GM12878 (cell line): ENCODE data around the gene CARF. TPM values are rescaled to one million over a fixed set of nuclear protein-coding genes. Genes with fewer than 3 reads are reported as not detected.

Source experiments
- ATAC-seq: fragments of 200-7000 bp; cut with Tn5 transposase; 3 replicates; pipeline ENCODE4 v1.9.1; 2020; ENCODE audit warnings: mild to moderate bottlenecking, moderate library complexity
- BruUV-seq: library from RNA; stranded (reverse); fragments of 400-500 nt; replicated peaks from 2 replicates; lab custom pipeline; 2021; lab: Mats Ljungman, UMichigan
- CTCF ChIA-PET: fragments of 300-600 bp; sonication (Branson Sonifier 250); formaldehyde crosslinking; extraction: SDS; loops from one replicate; lab custom pipeline; 2021; ENCODE audit warnings: inconsistent platforms; lab: Yijun Ruan, JAX
- POLR2A ChIA-PET: fragments of 350-600 bp; formaldehyde crosslinking; extraction: SDS; loops from one replicate; lab custom pipeline; 2021; ENCODE audit warnings: inconsistent platforms; lab: Charles Lee
- RAD21 ChIA-PET: fragments of 300-600 bp; sonication (Branson Sonifier 250); formaldehyde crosslinking; loops from one replicate; lab custom pipeline; 2023; ENCODE audit warnings: antibody characterized with exemption; ENCODE audit not compliant: unreplicated experiment; lab: Charles Lee
- SMC1A ChIA-PET: fragments of 300-600 bp; sonication (Branson Sonifier 250); formaldehyde crosslinking; loops from one replicate; lab custom pipeline; 2023; ENCODE audit not compliant: unreplicated experiment, uncharacterized antibody; lab: Charles Lee
- DNase-seq: peaks from one replicate; pipeline ENCODE4 v3.0.0-alpha.2; 2011; ENCODE audit warnings: low read depth, low spot score
- FAIRE-seq: peaks from 3 replicates; lab custom pipeline; 2011; peaks lifted over from hg19 to GRCh38; lab: Jason Lieb, UNC
- H2AFZ ChIP-seq: 2 replicates; pipeline ENCODE4 v1.6.0; 2011; ENCODE audit warnings: low read depth, low read length, control low read depth; ENCODE audit not compliant: control insufficient read depth
- H3K27ac ChIP-seq: 2 replicates; pipeline ENCODE4 v1.5.1; 2011; ENCODE audit warnings: control low read depth; ENCODE audit not compliant: control insufficient read depth, insufficient read depth
- H3K27me3 ChIP-seq, 2 experiments: replicated peaks in 1 of 2; 2 replicates each; pipeline versions ENCODE4 v1.6.0 to v1.6.1; 2011; ENCODE audit warnings: low read length in 1 of 2; ENCODE audit not compliant: control insufficient read depth in 2 of 2, insufficient read depth in 2 of 2
- H3K36me3 ChIP-seq, 2 experiments: 2 replicates each; pipeline ENCODE4 v1.5.1; 2011; ENCODE audit warnings: low read length in 1 of 2; ENCODE audit not compliant: control insufficient read depth in 2 of 2, insufficient read depth in 2 of 2
- H3K4me1 ChIP-seq: 2 replicates; pipeline ENCODE4 v1.6.1; 2011; ENCODE audit warnings: mild to moderate bottlenecking, low read length, moderate library complexity, mixed read lengths; ENCODE audit not compliant: control insufficient read depth, insufficient read depth
- H3K4me2 ChIP-seq: 2 replicates; pipeline ENCODE4 v1.6.0; 2011; ENCODE audit warnings: control low read depth; ENCODE audit not compliant: control insufficient read depth, insufficient read depth
- H3K4me3 ChIP-seq: fragments of 200-600 bp; sonication (generic); 2 replicates; pipeline ENCODE4 v1.5.1; 2016
- H3K79me2 ChIP-seq: 2 replicates; pipeline ENCODE4 v1.6.0; 2011; ENCODE audit warnings: low read length; ENCODE audit not compliant: control insufficient read depth, insufficient read depth
- H3K9ac ChIP-seq: 2 replicates; pipeline ENCODE4 v1.8.0; 2011; ENCODE audit warnings: low read length, control low read depth, mixed read lengths; ENCODE audit not compliant: control insufficient read depth, insufficient read depth
- H3K9me3 ChIP-seq: replicated peaks from 3 replicates; pipeline ENCODE4 v1.5.1; 2011; ENCODE audit warnings: mild to moderate bottlenecking, low read length; ENCODE audit not compliant: control insufficient read depth, insufficient read depth
- H4K20me1 ChIP-seq: 2 replicates; pipeline ENCODE4 v1.6.0; 2011; ENCODE audit not compliant: control insufficient read depth, insufficient read depth
- BCL11A ChIP-seq: IDR thresholded peaks from 2 replicates; pipeline ENCODE4 v1.6.1; 2011; ENCODE audit warnings: low read depth, low read length
- EGR1 ChIP-seq, 2 experiments: IDR thresholded peaks; 1 replicate in 1 of 2; 2 replicates in 1 of 2; pipeline ENCODE4 v1.6.1; 2011 to 2012; ENCODE audit warnings: low read depth in 2 of 2, low read length in 2 of 2, borderline replicate concordance in 1 of 2, mild to moderate bottlenecking in 1 of 2, moderate library complexity in 1 of 2
- ELK1 ChIP-seq: IDR thresholded peaks from 2 replicates; pipeline ENCODE4 v1.6.1; 2012; ENCODE audit warnings: low read depth, low read length, improper control_type of control experiment
- FOXM1 ChIP-seq: IDR thresholded peaks from 2 replicates; pipeline ENCODE4 v1.6.1; 2012; ENCODE audit warnings: low read depth, mild to moderate bottlenecking, inconsistent platforms, low read length, moderate library complexity
- GATAD2B ChIP-seq: fragments of 450-650 bp; conservative IDR thresholded peaks from 2 replicates; pipeline ENCODE4 v1.6.1; 2017; ENCODE audit warnings: low read depth, mild to moderate bottlenecking, moderate library complexity
- HDAC6 ChIP-seq: fragments of 200-600 bp; sonication (generic); IDR thresholded peaks from one replicate; pipeline ENCODE4 v1.8.0; 2017; ENCODE audit warnings: antibody characterized with exemption; ENCODE audit not compliant: unreplicated experiment
- NR2C1 ChIP-seq: fragments of 450-650 bp; IDR thresholded peaks from 2 replicates; pipeline ENCODE4 v1.6.1; 2017; ENCODE audit warnings: antibody characterized with exemption, mild to moderate bottlenecking, moderate library complexity
- PAX8 ChIP-seq: fragments of 450-650 bp; IDR thresholded peaks from 2 replicates; pipeline ENCODE4 v1.6.1; 2017; ENCODE audit warnings: mild to moderate bottlenecking, moderate library complexity
- STAT3 ChIP-seq: IDR thresholded peaks from 2 replicates; pipeline ENCODE4 v1.6.1; 2011; ENCODE audit warnings: low read depth, low read length, improper control_type of control experiment
- ZBED1 ChIP-seq: IDR thresholded peaks from 2 replicates; pipeline ENCODE4 v1.6.1; 2016; ENCODE audit warnings: borderline replicate concordance
- ZNF592 ChIP-seq: fragments of 450-650 bp; IDR thresholded peaks from 2 replicates; pipeline ENCODE4 v1.6.1; 2017; ENCODE audit warnings: mild to moderate bottlenecking, moderate library complexity
- ZSCAN29 ChIP-seq: fragments of 450-650 bp; IDR thresholded peaks from 2 replicates; pipeline ENCODE4 v1.6.1; 2017; ENCODE audit warnings: mild to moderate bottlenecking, moderate library complexity
- WGBS: methylation state at CpG from one replicate; pipeline ENCODE4 v1.1.6; 2016; ENCODE audit warnings: low lambda C conversion rate; ENCODE audit not compliant: insufficient replicate concordance, insufficient coverage; ENCODE audit errors: missing lambda C conversion rate; 5-methylcytosine and 5-hydroxymethylcytosine counted together
- in situ Hi-C: fragments of 300-500 bp; cut with MboI; formaldehyde crosslinking; loops from 9 replicates; pipeline ENCODE4 v1.14.3; 2018; ENCODE audit warnings: mixed read lengths
- intact Hi-C: fragments of 100-400 bp; cut with micrococcal nuclease; formaldehyde crosslinking; loops from one replicate; pipeline ENCODE4 v1.14.2; 2022; ENCODE audit not compliant: unreplicated experiment
- polyA plus RNA-seq, 11 experiments: library from polyadenylated mRNA; depleted of rRNA in 4 of 11; unstranded in 6 of 11; stranded (reverse) in 5 of 11; fragments of >200 nt; fragmentation: Nextera tagmentation in 4 of 11; fragmentation: Illumina TruSeq in 1 of 11; extraction: Ambion mirVana in 4 of 11; extraction: Trizol in 1 of 11; gene quantifications; 1 replicate in 1 of 11; 2 replicates in 10 of 11; pipeline versions ENCODE4 v1.2.1 to v1.2.3, GENCODE V29; 2011 to 2016; ENCODE audit warnings: inconsistent platforms in 2 of 11, missing spikeins in 2 of 11, low read depth in 1 of 11
- total RNA-seq, 4 experiments: library from RNA; depleted of rRNA in 3 of 4; stranded (reverse); fragments of >200 nt in 3 of 4; fragmentation: Illumina TruSeq in 1 of 4; extraction: Trizol in 1 of 4; gene quantifications; 2 replicates each; pipeline versions ENCODE4 v1.2.1 to v1.2.3, GENCODE V29; 2013 to 2021
- TF ChIP-seq, protein P1 (sequence below): fragments of 450-650 bp; IDR thresholded peaks from 2 replicates; pipeline ENCODE4 v1.6.1; 2018; ENCODE audit warnings: mild to moderate bottlenecking, low read depth, moderate library complexity; ENCODE audit not compliant: partially characterized antibody
- TF ChIP-seq, protein P2 (sequence below), 3 experiments: IDR thresholded peaks in 2 of 3; conservative IDR thresholded peaks in 1 of 3; 2 replicates each; pipeline ENCODE4 v1.5.1; 2011; ENCODE audit warnings: low read depth in 3 of 3, low read length in 3 of 3, mild to moderate bottlenecking in 3 of 3, control low read depth in 2 of 3, moderate library complexity in 2 of 3, inconsistent platforms in 1 of 3, mixed read lengths in 1 of 3; ENCODE audit not compliant: control insufficient read depth in 2 of 3, insufficient read depth in 1 of 3; ENCODE audit errors: extremely low read depth in 1 of 3

CARF gene
- total and polyA plus RNA-seq, 10 of the 15 experiments (the other 5 are each of a cell fraction or from before 2014, with no cell fraction given) = 1.8 to 11.5 (median 6.9) TPM

GRCh38 chr2:202910698-202911097, 1.4 kb upstream of the CARF start:
- H3K4me3 ChIP-seq = peak overlapping the region; percentile 95
- TF ChIP-seq ZNF592 (no peak), PAX8 (no peak), ZSCAN29 (no peak), GATAD2B (no peak), ELK1 (no peak), FOXM1 (no peak), ZBED1 (no peak), STAT3 (no peak), BCL11A (no peak), NR2C1 (no peak), EGR1 (IDR thresholded peaks at IDR 0.05; ENCODE audit: borderline replicate concordance in 1 of 2, low read depth in 2 of 2, low read length in 2 of 2) (no peak), HDAC6 (no peak)
- TF ChIP-seq, protein P1, sequence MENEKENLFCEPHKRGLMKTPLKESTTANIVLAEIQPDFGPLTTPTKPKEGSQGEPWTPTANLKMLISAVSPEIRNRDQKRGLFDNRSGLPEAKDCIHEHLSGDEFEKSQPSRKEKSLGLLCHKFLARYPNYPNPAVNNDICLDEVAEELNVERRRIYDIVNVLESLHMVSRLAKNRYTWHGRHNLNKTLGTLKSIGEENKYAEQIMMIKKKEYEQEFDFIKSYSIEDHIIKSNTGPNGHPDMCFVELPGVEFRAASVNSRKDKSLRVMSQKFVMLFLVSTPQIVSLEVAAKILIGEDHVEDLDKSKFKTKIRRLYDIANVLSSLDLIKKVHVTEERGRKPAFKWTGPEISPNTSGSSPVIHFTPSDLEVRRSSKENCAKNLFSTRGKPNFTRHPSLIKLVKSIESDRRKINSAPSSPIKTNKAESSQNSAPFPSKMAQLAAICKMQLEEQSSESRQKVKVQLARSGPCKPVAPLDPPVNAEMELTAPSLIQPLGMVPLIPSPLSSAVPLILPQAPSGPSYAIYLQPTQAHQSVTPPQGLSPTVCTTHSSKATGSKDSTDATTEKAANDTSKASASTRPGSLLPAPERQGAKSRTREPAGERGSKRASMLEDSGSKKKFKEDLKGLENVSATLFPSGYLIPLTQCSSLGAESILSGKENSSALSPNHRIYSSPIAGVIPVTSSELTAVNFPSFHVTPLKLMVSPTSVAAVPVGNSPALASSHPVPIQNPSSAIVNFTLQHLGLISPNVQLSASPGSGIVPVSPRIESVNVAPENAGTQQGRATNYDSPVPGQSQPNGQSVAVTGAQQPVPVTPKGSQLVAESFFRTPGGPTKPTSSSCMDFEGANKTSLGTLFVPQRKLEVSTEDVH = no peak
- TF ChIP-seq, protein P2, sequence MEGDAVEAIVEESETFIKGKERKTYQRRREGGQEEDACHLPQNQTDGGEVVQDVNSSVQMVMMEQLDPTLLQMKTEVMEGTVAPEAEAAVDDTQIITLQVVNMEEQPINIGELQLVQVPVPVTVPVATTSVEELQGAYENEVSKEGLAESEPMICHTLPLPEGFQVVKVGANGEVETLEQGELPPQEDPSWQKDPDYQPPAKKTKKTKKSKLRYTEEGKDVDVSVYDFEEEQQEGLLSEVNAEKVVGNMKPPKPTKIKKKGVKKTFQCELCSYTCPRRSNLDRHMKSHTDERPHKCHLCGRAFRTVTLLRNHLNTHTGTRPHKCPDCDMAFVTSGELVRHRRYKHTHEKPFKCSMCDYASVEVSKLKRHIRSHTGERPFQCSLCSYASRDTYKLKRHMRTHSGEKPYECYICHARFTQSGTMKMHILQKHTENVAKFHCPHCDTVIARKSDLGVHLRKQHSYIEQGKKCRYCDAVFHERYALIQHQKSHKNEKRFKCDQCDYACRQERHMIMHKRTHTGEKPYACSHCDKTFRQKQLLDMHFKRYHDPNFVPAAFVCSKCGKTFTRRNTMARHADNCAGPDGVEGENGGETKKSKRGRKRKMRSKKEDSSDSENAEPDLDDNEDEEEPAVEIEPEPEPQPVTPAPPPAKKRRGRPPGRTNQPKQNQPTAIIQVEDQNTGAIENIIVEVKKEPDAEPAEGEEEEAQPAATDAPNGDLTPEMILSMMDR (IDR thresholded peaks at IDR 0.05 in 2 of 3, conservative IDR thresholded peaks at IDR 0.05 in 1 of 3; ENCODE audit: control insufficient read depth in 2 of 3, extremely low read depth in 1 of 3, insufficient read depth in 1 of 3, low read depth in 3 of 3, low read length in 3 of 3) = no peak

More at GRCh38 chr2:202910698-202911097, 1.4 kb upstream of the CARF start:
- Histone ChIP-seq H3K9ac (peak overlapping the region; percentile 88), H3K4me2 (peak overlapping the region; percentile 67), H3K27me3 (no peaks in the 10 kb centered on the region), H3K36me3 (no peaks in the 10 kb centered on the region), H3K27ac (peak overlapping the region; percentile 93), H2AFZ (no peak overlapping the region), H3K4me1 (peaks cover 5% of the 10 kb centered on the region), H3K9me3 (peaks cover under 1% of the 10 kb centered on the region; the same call in 1 of the 3 replicates), H3K79me2 (peaks cover 43% of the 10 kb centered on the region), H4K20me1 (no peaks in the 10 kb centered on the region)
- ChIA-PET RAD21 (interaction anchor here (1.0 to 2.2 kb wide), 4 partner anchors 51 to 328 kb away, joined by 3 to 12 read pairs (median 6); partner anchors contain the start of gene CYP20A1), CTCF (interaction anchor here (0.6 to 1.6 kb wide), 6 partner anchors 40 to 329 kb away, joined by 3 to 11 read pairs (median 3); no protein-coding TSS in a partner anchor), SMC1A (interaction anchor here (0.6 to 2.1 kb wide), 14 partner anchors 22 to 346 kb away, joined by 3 to 10 read pairs (median 4); partner anchors contain the start of gene ICA1L), POLR2A (interaction anchor here (0.6 to 2.2 kb wide), 6 partner anchors 40 to 331 kb away, joined by 3 to 11 read pairs (median 5); partner anchors contain the start of genes CYP20A1 and ICA1L)
- DNase-seq = no peak
- FAIRE-seq = no peak
- 0% methylated on average over 3 of the region's 3 CpGs for WGBS
- in situ Hi-C loops = no loop called here
- intact Hi-C loops = loop anchor here (2.0 kb wide), 2 partner anchors 104 to 328 kb away; partner anchors contain the start of genes CYP20A1 and NBEAL1
- ATAC-seq = no peak
- BruUV-seq = no TSS peak
